Measurements from ENCODE around the gene ANKEF1. TPM values are rescaled to one million over a fixed set of nuclear protein-coding genes. Genes with fewer than 3 reads are reported as not detected.

ANKEF1 gene
- total and polyA plus RNA-seq, 2 experiments from 2014 or later, result 4.7 to 9.7 TPM

- ATAC-seq, result no peak
Observed at GRCh38 chr20:10078403-10078802, 43.6 kb downstream of the ANKEF1 start.

More at GRCh38 chr20:10078403-10078802, 43.6 kb downstream of the ANKEF1 start:
- H3K27me3 Mint-ChIP-seq (ENCODE audit: insufficient read depth, low read depth, poor library complexity), result no peaks in the 10 kb centered on the region
- no peak overlapping the region for H3K4me3 Mint-ChIP-seq
- H3K9me3 Mint-ChIP-seq, result no peaks in the 10 kb centered on the region
- no peaks in the 10 kb centered on the region for H3K36me3 ChIP-seq (ENCODE audit: insufficient read depth)
- H3K9me2 ChIP-seq (ENCODE audit: insufficient read depth), result peaks cover 3% of the 10 kb centered on the region; the same call in 1 of the 2 replicates
- H3K4me3 ChIP-seq, result no peak overlapping the region
- TF ChIP-seq CTCF (conservative IDR thresholded peaks at IDR 0.05; ENCODE audit: low read depth in 2 of 2) (no peak), STAT1 (IDR thresholded peaks at IDR 0.05; ENCODE audit: unreplicated experiment) (no peak), POLR2AphosphoS5 (IDR thresholded peaks at IDR 0.05; ENCODE audit: low read depth) (no peak), ZNF462 (CRISPR knock-in tag; IDR thresholded peaks at IDR 0.05) (no peak), EZH2 (IDR thresholded peaks at IDR 0.05; ENCODE audit: low read depth, unreplicated experiment) (no peak), ZNF114 (CRISPR knock-in tag; IDR thresholded peaks at IDR 0.05) (no peak), NANOG (IDR thresholded peaks at IDR 0.05; ENCODE audit: borderline replicate concordance) (no peak), CREB1 (CRISPR knock-in tag; IDR thresholded peaks at IDR 0.05; ENCODE audit: low read depth) (no peak), JUNB (IDR thresholded peaks at IDR 0.05; ENCODE audit: unreplicated experiment) (no peak), ZNF331 (CRISPR knock-in tag; IDR thresholded peaks at IDR 0.05; ENCODE audit: low read depth) (no peak), EZH2phosphoT487 (IDR thresholded peaks at IDR 0.05; ENCODE audit: unreplicated experiment) (no peak)
- TF ChIP-seq, protein P1, sequence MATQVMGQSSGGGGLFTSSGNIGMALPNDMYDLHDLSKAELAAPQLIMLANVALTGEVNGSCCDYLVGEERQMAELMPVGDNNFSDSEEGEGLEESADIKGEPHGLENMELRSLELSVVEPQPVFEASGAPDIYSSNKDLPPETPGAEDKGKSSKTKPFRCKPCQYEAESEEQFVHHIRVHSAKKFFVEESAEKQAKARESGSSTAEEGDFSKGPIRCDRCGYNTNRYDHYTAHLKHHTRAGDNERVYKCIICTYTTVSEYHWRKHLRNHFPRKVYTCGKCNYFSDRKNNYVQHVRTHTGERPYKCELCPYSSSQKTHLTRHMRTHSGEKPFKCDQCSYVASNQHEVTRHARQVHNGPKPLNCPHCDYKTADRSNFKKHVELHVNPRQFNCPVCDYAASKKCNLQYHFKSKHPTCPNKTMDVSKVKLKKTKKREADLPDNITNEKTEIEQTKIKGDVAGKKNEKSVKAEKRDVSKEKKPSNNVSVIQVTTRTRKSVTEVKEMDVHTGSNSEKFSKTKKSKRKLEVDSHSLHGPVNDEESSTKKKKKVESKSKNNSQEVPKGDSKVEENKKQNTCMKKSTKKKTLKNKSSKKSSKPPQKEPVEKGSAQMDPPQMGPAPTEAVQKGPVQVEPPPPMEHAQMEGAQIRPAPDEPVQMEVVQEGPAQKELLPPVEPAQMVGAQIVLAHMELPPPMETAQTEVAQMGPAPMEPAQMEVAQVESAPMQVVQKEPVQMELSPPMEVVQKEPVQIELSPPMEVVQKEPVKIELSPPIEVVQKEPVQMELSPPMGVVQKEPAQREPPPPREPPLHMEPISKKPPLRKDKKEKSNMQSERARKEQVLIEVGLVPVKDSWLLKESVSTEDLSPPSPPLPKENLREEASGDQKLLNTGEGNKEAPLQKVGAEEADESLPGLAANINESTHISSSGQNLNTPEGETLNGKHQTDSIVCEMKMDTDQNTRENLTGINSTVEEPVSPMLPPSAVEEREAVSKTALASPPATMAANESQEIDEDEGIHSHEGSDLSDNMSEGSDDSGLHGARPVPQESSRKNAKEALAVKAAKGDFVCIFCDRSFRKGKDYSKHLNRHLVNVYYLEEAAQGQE (IDR thresholded peaks at IDR 0.05; ENCODE audit: unreplicated experiment), result no peak
- TF ChIP-seq, protein P2, sequence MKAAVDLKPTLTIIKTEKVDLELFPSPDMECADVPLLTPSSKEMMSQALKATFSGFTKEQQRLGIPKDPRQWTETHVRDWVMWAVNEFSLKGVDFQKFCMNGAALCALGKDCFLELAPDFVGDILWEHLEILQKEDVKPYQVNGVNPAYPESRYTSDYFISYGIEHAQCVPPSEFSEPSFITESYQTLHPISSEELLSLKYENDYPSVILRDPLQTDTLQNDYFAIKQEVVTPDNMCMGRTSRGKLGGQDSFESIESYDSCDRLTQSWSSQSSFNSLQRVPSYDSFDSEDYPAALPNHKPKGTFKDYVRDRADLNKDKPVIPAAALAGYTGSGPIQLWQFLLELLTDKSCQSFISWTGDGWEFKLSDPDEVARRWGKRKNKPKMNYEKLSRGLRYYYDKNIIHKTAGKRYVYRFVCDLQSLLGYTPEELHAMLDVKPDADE (IDR thresholded peaks at IDR 0.05), result no peak
- no peak overlapping the region for H2AFZ ChIP-seq
- H3K4me2 ChIP-seq, result no peak overlapping the region
- no peaks in the 10 kb centered on the region for H3K4me1 ChIP-seq (ENCODE audit: insufficient read depth)
- no peak overlapping the region for H3K27ac ChIP-seq (ENCODE audit: low read depth)
- H3K36me3 Mint-ChIP-seq (ENCODE audit: low read depth), result no peaks in the 10 kb centered on the region
- H3K79me2 ChIP-seq (replicated peaks; ENCODE audit: insufficient read depth), result no peaks in the 10 kb centered on the region
- DNase-seq (ENCODE audit: low spot score), result no peak
- H3K27me3 ChIP-seq (ENCODE audit: insufficient read depth), result no peaks in the 10 kb centered on the region
- no peaks in the 10 kb centered on the region for H4K20me1 ChIP-seq (replicated peaks; ENCODE audit: insufficient read depth)
- no peaks in the 10 kb centered on the region for H3F3A ChIP-seq (replicated peaks; ENCODE audit: low read depth)
- H3K4me1 Mint-ChIP-seq, result no peaks in the 10 kb centered on the region
- H3K27ac Mint-ChIP-seq, result no peak overlapping the region
